Tibial nerve (tissue), 4 donors: ENCODE results near the gene EIF2B2.

ENCODE experiments used
- CTCF ChIP-seq, 5 experiments: fragments of 200-600 bp in 3 of 5; fragments of 450-650 bp in 2 of 5; sonication (generic) in 3 of 5; IDR thresholded peaks; one replicate each; pipeline ENCODE4 v1.5.1; 2016 to 2019; ENCODE audit warnings: antibody characterized with exemption in 5 of 5, mild to moderate bottlenecking in 3 of 5, moderate library complexity in 2 of 5
- EP300 ChIP-seq, 2 donors: sonication (generic); formaldehyde crosslinking; IDR thresholded peaks; one replicate each; pipeline ENCODE4 v1.6.1; 2017; ENCODE audit warnings: antibody characterized with exemption in 2 of 2, mild to moderate bottlenecking in 1 of 2

GRCh38 chr14:74974364-74975058 is 28.2 kb upstream of the EIF2B2 start:
- TF ChIP-seq EP300 (IDR thresholded peaks at IDR 0.05) (no peak), CTCF (IDR thresholded peaks at IDR 0.05) (no peak)
